SK-N-SH (cell line): ENCODE results near the gene P2RY6.

Experiments used
- FOSL2 ChIP-seq: IDR thresholded peaks from 2 replicates; pipeline ENCODE4 v1.4.0; 2012; ENCODE audit warnings: low read depth, mild to moderate bottlenecking, moderate library complexity, borderline replicate concordance
- JUND ChIP-seq: IDR thresholded peaks from 2 replicates; pipeline ENCODE4 v1.4.0; 2012
- MXI1 ChIP-seq: IDR thresholded peaks from 2 replicates; pipeline ENCODE4 v1.6.1; 2012; ENCODE audit warnings: mild to moderate bottlenecking, low read depth, low read length, improper control_type of control experiment
- RAD21 ChIP-seq: IDR thresholded peaks from 2 replicates; pipeline ENCODE4 v1.6.1; 2012; ENCODE audit warnings: mild to moderate bottlenecking, low read length
- REST ChIP-seq: IDR thresholded peaks from 2 replicates; pipeline ENCODE4 v1.6.1; 2012; ENCODE audit warnings: mild to moderate bottlenecking, low read depth, low read length, moderate library complexity
- SMC3 ChIP-seq: IDR thresholded peaks from 2 replicates; pipeline ENCODE4 v1.6.1; 2012; ENCODE audit warnings: low read depth, low read length, improper control_type of control experiment
- TF ChIP-seq, protein P1 (sequence below): fragments of 200-600 bp; sonication (generic); IDR thresholded peaks from 2 replicates; pipeline ENCODE4 v1.6.1; 2017; ENCODE audit warnings: antibody characterized with exemption, mild to moderate bottlenecking, moderate library complexity

GRCh38 chr11:73318501-73319011 lies 46.4 kb downstream of the P2RY6 start:
- TF ChIP-seq MXI1 (no peak), JUND (no peak), FOSL2 (no peak), SMC3 (no peak), RAD21 (no peak), REST (no peak)
- TF ChIP-seq, protein P1, sequence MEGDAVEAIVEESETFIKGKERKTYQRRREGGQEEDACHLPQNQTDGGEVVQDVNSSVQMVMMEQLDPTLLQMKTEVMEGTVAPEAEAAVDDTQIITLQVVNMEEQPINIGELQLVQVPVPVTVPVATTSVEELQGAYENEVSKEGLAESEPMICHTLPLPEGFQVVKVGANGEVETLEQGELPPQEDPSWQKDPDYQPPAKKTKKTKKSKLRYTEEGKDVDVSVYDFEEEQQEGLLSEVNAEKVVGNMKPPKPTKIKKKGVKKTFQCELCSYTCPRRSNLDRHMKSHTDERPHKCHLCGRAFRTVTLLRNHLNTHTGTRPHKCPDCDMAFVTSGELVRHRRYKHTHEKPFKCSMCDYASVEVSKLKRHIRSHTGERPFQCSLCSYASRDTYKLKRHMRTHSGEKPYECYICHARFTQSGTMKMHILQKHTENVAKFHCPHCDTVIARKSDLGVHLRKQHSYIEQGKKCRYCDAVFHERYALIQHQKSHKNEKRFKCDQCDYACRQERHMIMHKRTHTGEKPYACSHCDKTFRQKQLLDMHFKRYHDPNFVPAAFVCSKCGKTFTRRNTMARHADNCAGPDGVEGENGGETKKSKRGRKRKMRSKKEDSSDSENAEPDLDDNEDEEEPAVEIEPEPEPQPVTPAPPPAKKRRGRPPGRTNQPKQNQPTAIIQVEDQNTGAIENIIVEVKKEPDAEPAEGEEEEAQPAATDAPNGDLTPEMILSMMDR, result no peak
